ENCODE results near the gene GRPEL2.

GRCh38 chr5:149374801-149375200 lies 29.5 kb downstream of the GRPEL2 start:
- TF ChIP-seq CTCF (IDR thresholded peaks at IDR 0.05) (no peak), POLR2A (IDR thresholded peaks at IDR 0.05) (no peak)
